Left lung (tissue), 10 donors: ENCODE results near the gene RIN2. TPM values are rescaled to one million over a fixed set of nuclear protein-coding genes. Genes with fewer than 3 reads are reported as not detected.
"Not testable (repeated sequence)": the region's sequence is repeated elsewhere in the genome, so short reads cannot be mapped to it uniquely, and the experiment has no call there.

Experiments used
- ATAC-seq: fragments of 200-7000 bp; cut with Tn5 transposase; one replicate; pipeline ENCODE4 v1.9.1; 2020; ENCODE audit warnings: moderate library complexity
- DNase-seq, 4 donors: peaks; one replicate each; pipeline ENCODE4 v3.0.0-alpha.2; 2013 to 2020
- H3K27ac ChIP-seq, 2 donors: fragments of 200-600 bp; sonication (generic) in 1 of 2; one replicate each; pipeline versions ENCODE4 v1.5.0 to v1.8.0; 2020 to 2021
- H3K27me3 ChIP-seq, 2 donors: fragments of 200-600 bp; sonication (generic) in 1 of 2; one replicate each; pipeline versions ENCODE4 v1.5.0 to v1.8.0; 2020 to 2021
- H3K36me3 ChIP-seq, 2 donors: fragments of 200-600 bp; sonication (generic) in 1 of 2; one replicate each; pipeline versions ENCODE4 v1.5.0 to v1.8.0; 2020 to 2021
- H3K4me1 ChIP-seq, 2 donors: fragments of 200-600 bp; one replicate each; pipeline ENCODE4 v1.8.0; 2021
- H3K4me3 ChIP-seq, 2 donors: fragments of 200-600 bp; sonication (generic) in 1 of 2; one replicate each; pipeline versions ENCODE4 v1.5.0 to v1.8.0; 2020 to 2021; ENCODE audit warnings: mild to moderate bottlenecking in 1 of 2
- H3K9me3 ChIP-seq, 2 donors: fragments of 200-600 bp; sonication (generic) in 1 of 2; one replicate each; pipeline versions ENCODE4 v1.5.0 to v1.8.0; 2020 to 2021
- CTCF ChIP-seq, 2 donors: fragments of 200-600 bp; sonication (generic) in 1 of 2; IDR thresholded peaks; one replicate each; pipeline versions ENCODE4 v1.5.0 to v1.8.0; 2021; ENCODE audit warnings: antibody characterized with exemption in 2 of 2
- intact Hi-C, 2 donors: fragments of 100-400 bp; cut with DNase I; formaldehyde crosslinking; loops; one replicate each; pipeline versions ENCODE4 v1.11.2 to v1.14.2; 2022
- polyA plus RNA-seq, 6 donors: library from polyadenylated mRNA; unstranded; fragments of 120-200 nt; gene quantifications; one replicate each; pipeline ENCODE4 v1.2.1, GENCODE V29; 2013; ENCODE audit not compliant: insufficient read length in 6 of 6
- total RNA-seq, 2 donors: library from RNA; stranded (reverse); fragmentation: NEBNext Ultra II Directional; extraction: Animal tissue kit (Norgen Biotek cat#: 25700); gene quantifications; one replicate each; pipeline ENCODE4 v1.2.1, GENCODE V29; 2021
- donor health status: DM: no; HTN: yes; CAD: no.
- donor health status: DM: no; HTN: no; CAD: no.

The RIN2 gene
- total and polyA plus RNA-seq, 8 donors: 34.8 to 69.8 (median 39.7) TPM

- DNase-seq (no peak), ATAC-seq (no peak)
- H3K9me3 ChIP-seq: peaks cover 0 to 6% of the 10 kb centered on the region in 2 donors
- H3K27me3 ChIP-seq: no peaks in the 10 kb centered on the region
- TF ChIP-seq CTCF (IDR thresholded peaks at IDR 0.05): no peak
- H3K4me1 ChIP-seq: peaks cover 0 to 10% of the 10 kb centered on the region in 2 donors
- H3K4me3 ChIP-seq: no peak overlapping the region
- no peak overlapping the region for H3K27ac ChIP-seq
- intact Hi-C loops: no loop called here
- H3K36me3 ChIP-seq: no peaks in the 10 kb centered on the region
Observed at GRCh38 chr20:19747903-19748302, 10.2 kb upstream of the RIN2 start.

- H3K27ac ChIP-seq: no peak overlapping the region
- H3K27me3 ChIP-seq: no peaks in the 10 kb centered on the region
- peaks cover 0 to 2% of the 10 kb centered on the region in 2 donors for H3K4me1 ChIP-seq
- no peak for ATAC-seq
- H3K36me3 ChIP-seq: no peaks in the 10 kb centered on the region
- TF ChIP-seq CTCF (IDR thresholded peaks at IDR 0.05): no peak
- H3K9me3 ChIP-seq: peaks cover 0 to 6% of the 10 kb centered on the region in 2 donors
- intact Hi-C loops: no loop called here
- DNase-seq: no peak
- no peak overlapping the region for H3K4me3 ChIP-seq
Observed at GRCh38 chr20:19748681-19749080, 9.4 kb upstream of the RIN2 start.

GRCh38 chr20:19749618-19750071 lies 8.4 kb upstream of the RIN2 start:
- H3K4me3 ChIP-seq: no peak overlapping the region
- H3K4me1 ChIP-seq: no peaks in the 10 kb centered on the region
- intact Hi-C loops: no loop called here
- ATAC-seq (no peak), DNase-seq (no peak)
- H3K27me3 ChIP-seq: no peaks in the 10 kb centered on the region
- TF ChIP-seq CTCF (IDR thresholded peaks at IDR 0.05): no peak
- H3K27ac ChIP-seq: no peak overlapping the region
- peaks cover 0 to 6% of the 10 kb centered on the region in 2 donors for H3K9me3 ChIP-seq
- no peaks in the 10 kb centered on the region for H3K36me3 ChIP-seq

- TF ChIP-seq CTCF (IDR thresholded peaks at IDR 0.05): no peak
- ATAC-seq (no peak), DNase-seq (no peak)
- intact Hi-C loops: no loop called here
- Histone ChIP-seq H3K36me3 (no peaks in the 10 kb centered on the region), H3K27ac (no peak overlapping the region), H3K4me1 (no peaks in the 10 kb centered on the region), H3K4me3 (no peak overlapping the region), H3K27me3 (no peaks in the 10 kb centered on the region), H3K9me3 (peaks cover 0 to 6% of the 10 kb centered on the region in 2 donors)
Observed at GRCh38 chr20:19750101-19750606, 7.9 kb upstream of the RIN2 start.

GRCh38 chr20:19750907-19751636 lies 7.0 kb upstream of the RIN2 start:
- TF ChIP-seq CTCF (IDR thresholded peaks at IDR 0.05): no peak
- Histone ChIP-seq H3K4me3 (no peak overlapping the region), H3K9me3 (no peaks in the 10 kb centered on the region), H3K4me1 (no peaks in the 10 kb centered on the region), H3K27me3 (no peaks in the 10 kb centered on the region), H3K27ac (no peak overlapping the region), H3K36me3 (no peaks in the 10 kb centered on the region)
- ATAC-seq (peak; percentile 30), DNase-seq (no peak)
- intact Hi-C loops: no loop called here

GRCh38 chr20:19754201-19754600 lies 3.9 kb upstream of the RIN2 start:
- H3K27me3 ChIP-seq: peaks cover 0 to 25% of the 10 kb centered on the region in 2 donors
- H3K9me3 ChIP-seq, H3K4me1 ChIP-seq, DNase-seq, H3K36me3 ChIP-seq, H3K4me3 ChIP-seq, intact Hi-C loops, H3K27ac ChIP-seq, ATAC-seq: not testable (repeated sequence)
